Stomach (tissue), 4 donors: Measurements from ENCODE around the gene NTM.

Experiments used
- CTCF ChIP-seq, 7 experiments: fragments of 450-650 bp in 4 of 7; fragments of 200-600 bp in 3 of 7; sonication (generic) in 3 of 7; IDR thresholded peaks; one replicate each; pipeline ENCODE4 v1.5.1; 2016 to 2019; ENCODE audit warnings: antibody characterized with exemption in 7 of 7, control low read depth in 2 of 7, mild to moderate bottlenecking in 1 of 7
- POLR2A ChIP-seq, 4 donors: fragments of 450-650 bp; IDR thresholded peaks; one replicate each; pipeline ENCODE4 v1.6.1; 2016; ENCODE audit warnings: antibody characterized with exemption in 4 of 4, control low read depth in 2 of 4, mild to moderate bottlenecking in 1 of 4, moderate library complexity in 1 of 4

GRCh38 chr11:132046288-132046865, 676.0 kb downstream of the NTM start:
- no peak for TF ChIP-seq CTCF (IDR thresholded peaks at IDR 0.05)
- no peak for TF ChIP-seq POLR2A (IDR thresholded peaks at IDR 0.05)
